Measurements from ENCODE around the gene WDR4. TPM values are rescaled to one million over a fixed set of nuclear protein-coding genes. Genes with fewer than 3 reads are reported as not detected.
"Not testable (repeated sequence)": the region's sequence is repeated elsewhere in the genome, so short reads cannot be mapped to it uniquely, and the experiment has no call there.

The WDR4 gene
- total RNA-seq, 1 donor from 2014 or later: 35.3 TPM

DNA sequence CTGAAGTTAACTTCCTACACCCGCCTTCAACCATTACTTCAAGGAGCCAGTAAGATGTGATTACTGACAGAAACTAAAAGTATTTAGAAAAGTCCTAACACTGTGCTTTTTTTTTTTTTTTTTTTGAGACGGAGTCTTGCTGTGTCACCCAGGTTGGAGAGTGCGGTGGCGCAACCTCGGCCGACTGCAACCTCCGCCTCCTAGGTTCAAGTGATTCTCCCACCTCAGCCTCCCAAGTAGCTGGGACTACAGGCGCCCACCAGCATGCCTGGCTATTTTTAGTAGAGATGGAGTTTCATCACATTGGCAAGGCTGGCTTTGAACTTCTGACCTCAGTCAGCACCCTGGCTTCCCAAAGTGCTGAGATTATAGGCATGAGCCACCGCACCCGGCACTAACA, 3.5 kb downstream of the WDR4 start:
- not testable (repeated sequence) for DNase-seq (ENCODE audit: low spot score)

DNA sequence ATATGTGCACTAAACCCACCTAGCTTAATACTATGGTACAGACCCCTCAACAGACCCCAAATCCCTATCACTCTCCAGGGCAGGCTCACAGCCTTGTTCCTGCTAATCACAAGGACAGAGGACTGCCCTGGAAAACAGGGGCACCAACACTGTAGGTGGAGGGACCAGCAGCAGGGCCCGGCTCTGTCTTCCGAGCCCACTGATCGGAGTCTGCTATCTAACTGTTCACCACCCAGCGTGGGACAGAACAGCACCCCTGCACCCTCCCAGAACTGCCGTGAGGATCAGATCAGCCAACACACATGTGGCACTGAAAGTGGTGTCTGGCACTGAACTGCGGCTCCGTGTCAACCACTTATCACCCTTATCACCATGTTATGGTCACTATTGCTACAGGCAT, 6.2 kb downstream of the WDR4 start:
- DNase-seq (ENCODE audit: low spot score): no peak

DNA sequence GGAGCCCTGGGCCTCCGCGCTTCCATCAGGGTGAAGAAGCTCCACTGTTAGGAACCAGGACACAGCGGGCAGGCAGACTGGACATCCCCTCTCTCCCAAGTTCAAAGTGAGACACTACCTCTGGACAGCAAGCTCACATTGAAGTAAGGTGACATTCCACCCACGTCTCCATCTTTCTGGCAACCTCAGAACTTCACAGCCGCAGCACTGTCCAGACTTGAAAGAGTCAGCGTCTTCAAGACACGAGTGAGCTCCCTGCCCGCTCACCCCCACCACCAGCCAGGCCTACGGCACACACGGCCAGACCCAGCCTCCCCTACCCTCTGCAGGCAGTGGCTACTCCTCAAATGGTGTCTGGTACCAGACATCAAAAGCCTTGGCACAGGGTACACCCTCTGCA, 11.1 kb downstream of the WDR4 start:
- DNase-seq (ENCODE audit: low spot score): no peak

DNA sequence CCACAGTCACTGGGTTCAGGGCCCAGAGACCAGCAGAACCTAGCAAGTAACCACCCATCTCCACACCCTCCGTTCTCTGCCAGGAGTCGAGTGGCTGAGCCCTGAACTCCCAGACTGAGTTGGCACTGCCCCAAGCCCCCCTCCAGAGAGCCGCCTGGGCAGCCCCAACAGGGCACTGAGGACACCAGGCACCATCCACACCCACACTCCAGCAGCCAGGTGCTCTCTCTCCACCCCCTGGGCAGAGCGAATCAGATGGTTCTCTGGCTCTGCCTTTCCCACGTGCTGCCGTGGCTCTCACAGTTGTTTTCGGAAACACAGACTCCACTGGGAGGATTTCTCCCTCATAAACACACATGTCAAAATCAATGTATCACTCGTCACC, 13.6 kb downstream of the WDR4 start:
- DNase-seq (ENCODE audit: low spot score): no peak

DNA sequence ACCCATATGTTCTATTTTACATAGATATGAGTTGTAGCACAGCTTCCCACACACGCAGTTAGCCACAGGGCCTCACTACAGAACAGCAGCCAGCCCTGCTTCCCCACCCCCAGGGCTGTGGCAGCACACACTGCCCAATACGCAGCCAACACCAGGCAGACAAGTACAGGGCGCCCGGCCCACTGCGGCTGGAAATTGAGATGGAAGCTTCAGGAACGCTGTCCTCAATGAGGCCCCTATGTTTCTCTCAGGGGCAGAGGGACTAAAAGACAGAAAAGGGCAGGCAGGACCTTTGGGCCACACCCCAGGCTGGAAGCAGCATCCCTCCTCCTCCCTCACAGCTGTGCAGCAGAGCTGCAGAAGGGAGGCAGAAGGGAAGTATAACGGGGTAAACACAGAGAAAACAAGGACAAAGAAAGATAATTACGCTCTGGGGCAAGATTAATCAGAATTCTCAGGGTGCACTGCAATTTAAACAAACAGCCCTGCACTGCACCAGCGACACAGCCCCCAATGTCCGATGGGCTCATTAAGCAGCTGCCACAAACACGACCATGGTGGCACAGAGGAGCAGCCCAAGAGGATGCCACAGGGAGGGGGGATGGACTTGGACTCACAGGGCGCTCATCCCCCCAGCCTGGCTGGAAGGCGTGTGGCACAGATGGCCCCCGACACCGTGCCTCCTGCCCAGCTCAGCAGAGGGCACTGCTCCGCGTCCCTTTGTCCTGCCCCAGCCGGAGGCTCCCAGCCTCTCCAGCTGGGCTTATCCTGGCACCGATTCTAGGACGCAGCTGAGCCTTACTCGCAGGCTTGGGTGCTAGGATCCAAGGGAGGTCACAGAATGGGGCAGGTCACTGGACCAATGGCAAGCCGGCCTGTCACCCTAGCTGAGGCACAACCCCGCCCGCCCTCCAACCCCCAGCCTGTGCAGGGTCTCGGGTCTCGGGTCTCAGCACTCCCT, 14.2 kb downstream of the WDR4 start:
- no peak for DNase-seq (ENCODE audit: low spot score)

DNA sequence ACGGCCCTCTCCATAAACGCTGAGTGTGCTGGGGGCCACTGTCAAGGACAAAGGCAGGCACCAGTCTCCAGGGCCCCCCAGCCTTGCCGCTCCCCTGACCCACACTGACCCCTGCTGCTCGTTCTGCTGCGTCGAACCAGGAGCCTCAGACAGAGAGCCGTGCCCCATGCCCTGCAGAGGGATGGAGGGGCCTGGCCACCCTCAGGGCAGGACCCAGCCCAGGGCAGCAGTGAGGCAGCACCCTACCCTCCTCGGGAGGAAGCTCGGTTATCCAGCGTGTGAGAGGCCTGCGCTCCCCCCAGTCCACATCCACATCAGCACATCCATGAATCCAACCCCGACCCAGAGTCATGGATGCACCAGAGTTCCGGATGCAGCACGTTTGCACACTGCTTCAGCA, 15.1 kb downstream of the WDR4 start:
- DNase-seq (ENCODE audit: low spot score): no peak

DNA sequence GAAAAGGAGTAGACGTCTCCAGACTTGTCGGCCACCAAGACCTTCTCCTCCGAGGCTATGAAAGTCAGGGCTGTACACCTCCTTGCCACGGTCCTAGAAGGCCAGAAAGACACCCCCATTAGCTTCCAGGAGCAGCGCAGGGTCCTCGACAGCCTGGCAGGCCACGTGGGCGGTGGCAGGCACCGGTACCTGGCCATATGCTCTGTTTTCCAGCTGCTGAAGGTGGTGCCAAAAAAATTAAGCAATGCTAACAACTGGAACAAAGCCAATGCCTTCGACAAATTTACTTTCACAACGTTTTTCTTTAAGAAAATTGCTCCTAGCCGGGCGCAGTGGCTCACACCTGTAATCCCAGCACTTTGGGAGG, 15.9 kb downstream of the WDR4 start:
- DNase-seq (ENCODE audit: low spot score): no peak

DNA sequence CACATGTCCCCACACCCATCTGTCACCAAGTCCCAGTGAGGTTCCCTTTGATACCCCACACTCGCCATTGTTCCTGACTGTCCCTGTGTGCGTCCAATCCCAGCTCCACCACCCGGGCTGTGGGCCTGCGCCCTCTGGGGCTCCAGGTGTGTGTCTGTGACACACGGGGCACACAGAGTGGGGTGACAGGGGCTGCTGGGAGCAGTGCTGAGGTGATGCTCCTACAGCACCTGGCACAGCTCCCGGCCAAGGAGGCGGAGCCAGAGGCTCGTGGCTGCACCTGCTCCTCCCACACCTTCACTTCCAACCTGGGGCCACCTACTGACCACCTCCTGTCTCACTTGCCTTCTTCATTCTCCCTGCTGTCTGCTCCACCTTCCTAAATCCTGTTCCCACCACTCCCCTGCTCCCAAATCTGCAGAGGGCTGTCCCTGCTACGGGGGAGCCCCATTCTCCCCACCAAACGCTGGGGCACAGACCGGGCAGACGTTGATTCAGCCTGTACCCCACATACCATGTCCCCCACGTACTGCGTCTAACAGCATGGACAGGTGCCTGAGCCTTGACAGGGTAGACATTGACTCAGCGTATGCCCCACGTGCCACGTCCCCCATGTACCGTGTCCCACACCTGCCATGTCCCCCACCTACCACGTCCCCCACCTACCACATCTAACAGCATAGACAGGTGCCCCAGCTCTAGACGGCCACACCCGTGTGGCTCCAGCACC, 16.4 kb downstream of the WDR4 start:
- no peak for DNase-seq (ENCODE audit: low spot score)

DNA sequence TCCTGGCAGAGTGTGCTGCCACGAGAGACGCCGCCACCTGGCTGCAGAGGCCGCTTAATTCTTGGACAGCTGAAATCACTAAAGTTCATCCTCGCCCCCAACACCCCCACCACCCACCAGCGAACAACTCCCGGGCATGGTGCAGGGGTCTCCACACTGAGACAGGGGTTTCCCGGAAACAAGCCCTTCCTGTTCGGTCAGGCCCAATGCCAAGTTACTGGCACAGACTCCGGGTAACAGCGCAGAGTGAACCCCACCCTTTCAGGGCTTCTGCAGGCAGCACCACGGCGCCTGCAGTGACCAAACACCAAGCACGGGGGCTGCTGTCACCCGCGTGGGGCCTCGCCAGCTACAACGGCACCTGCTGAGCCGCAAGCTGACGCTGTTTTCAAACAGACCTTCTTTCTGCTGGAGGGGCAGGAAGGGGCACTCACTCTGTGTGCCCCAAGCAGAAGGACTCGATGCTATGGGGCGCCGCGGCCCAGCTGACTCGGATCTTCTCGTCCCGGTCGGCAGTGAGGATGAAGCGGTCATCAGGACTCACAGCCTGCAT, 17.4 kb downstream of the WDR4 start:
- DNase-seq (ENCODE audit: low spot score): no peak

DNA sequence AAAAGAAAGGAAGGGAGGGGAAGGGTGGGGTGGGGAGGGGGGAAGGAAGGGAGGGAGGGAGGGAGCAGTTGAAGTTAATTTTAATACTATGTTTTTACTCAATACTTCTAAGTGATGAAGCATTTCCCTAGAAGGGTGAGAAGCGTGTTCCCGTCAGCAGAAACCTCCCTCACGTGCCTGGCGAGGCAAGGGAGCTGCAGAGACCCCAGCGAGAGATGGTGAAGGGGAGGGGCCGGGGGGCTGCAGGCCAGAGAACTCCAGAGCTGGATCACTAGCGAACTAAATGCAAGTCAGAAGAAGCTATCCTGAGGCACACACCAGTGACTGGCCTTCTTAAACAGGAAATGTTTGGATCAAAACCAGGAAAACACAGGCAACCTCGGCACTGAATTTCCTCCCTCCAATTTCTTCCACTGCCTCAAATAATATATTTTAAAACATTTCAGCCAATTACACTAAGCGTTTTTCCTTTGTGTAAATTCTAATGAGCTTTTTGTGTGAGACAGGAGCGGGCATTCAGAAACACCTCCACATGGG, 18.0 kb downstream of the WDR4 start:
- DNase-seq (ENCODE audit: low spot score): no peak

DNA sequence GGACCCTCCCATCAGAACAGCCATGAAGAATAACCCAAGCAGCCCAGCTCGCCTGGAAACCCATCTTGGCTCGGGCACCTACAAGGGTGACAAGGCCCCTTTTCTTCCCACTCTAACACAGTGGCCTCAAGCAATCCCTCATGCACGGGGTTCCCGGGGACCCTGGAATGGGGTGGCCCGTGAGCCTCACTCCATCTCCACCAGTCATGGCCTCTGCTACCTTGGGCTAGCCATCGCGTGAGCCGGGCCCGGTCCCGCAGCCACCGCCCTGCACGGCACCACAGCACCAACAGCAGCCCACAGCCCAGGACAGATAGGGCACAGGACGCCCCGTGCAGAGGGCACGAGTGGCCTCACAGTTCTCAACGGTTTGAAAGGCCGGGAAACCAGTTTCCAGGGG, 19.0 kb downstream of the WDR4 start:
- DNase-seq (ENCODE audit: low spot score): no peak

DNA sequence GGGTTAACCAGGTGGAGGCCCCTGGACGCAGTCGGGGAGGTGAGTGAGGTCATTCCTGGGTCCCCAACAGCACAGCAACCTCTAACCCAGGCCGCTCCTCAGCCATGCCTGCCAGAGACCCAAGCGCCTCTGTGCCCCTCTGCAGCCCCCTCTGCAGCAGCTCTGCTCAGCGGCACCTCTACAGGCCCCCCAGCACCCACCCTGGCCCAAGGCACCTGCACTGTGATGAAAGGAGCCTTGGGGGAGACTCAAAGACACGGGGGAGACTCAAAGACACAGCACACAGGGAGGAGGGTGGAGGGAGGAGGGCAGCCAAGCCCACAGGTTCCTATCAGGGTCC, 19.5 kb downstream of the WDR4 start:
- no peak for DNase-seq (ENCODE audit: low spot score)

DNA sequence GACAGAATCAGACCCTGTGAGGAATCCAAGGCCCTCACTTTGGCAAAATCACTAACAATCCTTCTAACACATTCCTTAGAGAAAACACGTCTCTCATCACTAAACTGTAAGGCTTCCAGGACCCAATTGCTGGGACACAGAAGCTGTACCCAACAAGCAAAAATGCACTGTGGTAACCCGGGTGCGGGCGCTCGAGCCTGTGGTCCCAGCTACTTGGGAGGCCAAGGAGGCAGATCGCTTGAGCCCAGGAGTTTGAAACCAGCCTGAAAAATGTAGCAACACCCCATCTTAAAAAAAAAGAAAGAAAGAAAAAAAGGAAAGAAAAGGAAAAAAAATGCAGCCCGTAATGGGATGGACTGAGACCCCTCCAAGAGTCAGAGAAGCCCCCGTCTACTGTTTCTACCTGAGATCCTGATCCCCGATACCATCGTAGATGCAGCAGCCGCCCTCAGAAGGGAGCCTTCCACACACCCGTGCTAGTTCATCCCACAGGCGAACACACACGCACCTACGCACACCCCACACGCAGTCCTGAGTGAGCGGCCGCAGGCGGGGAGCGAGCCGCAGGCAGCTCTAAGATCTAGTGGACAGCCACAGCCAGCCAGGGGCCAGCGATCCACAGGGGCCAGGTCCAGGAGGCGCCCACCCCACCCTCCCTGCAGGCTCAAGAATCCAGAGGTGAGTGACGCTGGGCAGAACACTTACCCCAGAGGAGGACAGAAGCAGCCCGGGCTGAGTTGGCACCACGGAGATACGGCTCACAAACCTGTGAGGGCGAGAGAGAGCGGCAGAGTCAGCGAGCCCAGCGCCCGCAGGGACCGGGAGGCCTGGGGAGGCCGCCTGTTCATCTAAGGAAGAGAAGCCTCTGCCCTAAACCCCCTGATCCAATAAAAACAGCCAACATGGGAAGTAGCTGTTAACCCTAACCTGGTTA, 20.1 kb downstream of the WDR4 start:
- DNase-seq (ENCODE audit: low spot score): no peak

DNA sequence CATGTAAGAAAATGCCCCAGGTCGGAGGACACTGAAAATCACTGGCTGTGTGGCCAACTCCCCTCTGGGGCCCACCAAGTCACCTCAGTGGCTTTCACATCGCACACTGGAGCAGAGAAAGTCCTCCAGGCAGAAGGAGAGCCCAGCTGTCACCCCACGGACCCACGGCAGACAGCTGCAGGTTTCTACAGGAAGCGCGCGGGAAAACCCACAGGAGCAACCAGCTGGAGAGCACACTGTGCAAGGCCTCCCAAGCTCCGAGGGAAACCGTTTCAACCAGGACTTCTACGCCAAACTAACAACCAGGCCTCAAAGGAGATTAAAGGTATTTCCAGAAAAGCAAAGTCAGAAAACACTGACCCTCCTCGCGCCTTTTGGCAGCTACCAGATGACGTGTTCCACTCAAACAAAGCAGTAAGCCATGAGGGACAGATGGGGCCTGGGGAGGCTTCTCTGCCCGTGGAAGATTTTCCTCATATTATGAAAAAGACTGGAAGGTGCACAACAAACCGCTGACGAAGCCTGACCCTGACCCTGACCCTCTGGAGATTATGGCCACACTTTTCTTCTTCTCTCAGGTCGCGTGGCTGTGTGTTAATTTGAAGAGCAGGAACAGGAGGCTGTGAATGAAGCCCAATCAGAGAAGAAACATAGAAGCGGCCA, 21.0 kb downstream of the WDR4 start:
- DNase-seq (ENCODE audit: low spot score): no peak

DNA sequence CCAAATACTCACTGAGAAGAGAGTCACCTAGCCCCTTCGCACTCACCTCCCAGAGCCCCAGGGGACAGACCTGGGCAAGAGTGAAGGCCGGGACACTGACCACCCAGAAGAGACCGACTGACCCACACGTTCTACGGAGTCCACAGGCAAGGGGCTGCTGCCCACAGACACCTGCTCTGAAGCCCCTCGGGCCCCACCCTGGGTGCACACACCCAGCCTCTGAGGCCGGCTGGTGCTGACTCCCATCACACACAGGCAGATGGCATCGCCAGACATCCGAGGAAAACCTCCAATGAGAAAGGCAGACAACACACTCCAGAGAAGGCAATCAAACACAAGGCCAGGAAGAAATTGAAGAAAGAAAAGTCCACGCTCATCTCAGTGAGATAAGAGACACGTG, 22.1 kb downstream of the WDR4 start:
- no peak for DNase-seq (ENCODE audit: low spot score)

DNA sequence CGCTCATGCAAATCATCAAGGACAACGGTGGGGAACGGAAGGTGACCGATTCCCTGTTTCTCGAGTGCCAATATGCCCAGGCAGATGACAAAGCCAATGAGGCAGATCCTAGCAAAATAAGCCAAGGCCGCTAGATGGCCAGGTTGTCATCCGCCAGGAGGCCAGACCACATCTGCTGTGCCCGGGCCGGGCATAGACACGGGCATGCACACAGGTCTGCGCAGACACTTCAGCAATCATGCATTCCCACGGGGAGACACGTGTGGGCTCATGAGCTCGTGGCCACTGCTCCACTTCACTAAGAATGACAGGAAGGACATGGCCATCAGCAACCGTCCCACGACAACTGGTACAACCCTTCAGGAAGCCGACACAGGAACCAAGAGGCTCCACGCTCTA, 23.4 kb downstream of the WDR4 start:
- no peak for DNase-seq (ENCODE audit: low spot score)

DNA sequence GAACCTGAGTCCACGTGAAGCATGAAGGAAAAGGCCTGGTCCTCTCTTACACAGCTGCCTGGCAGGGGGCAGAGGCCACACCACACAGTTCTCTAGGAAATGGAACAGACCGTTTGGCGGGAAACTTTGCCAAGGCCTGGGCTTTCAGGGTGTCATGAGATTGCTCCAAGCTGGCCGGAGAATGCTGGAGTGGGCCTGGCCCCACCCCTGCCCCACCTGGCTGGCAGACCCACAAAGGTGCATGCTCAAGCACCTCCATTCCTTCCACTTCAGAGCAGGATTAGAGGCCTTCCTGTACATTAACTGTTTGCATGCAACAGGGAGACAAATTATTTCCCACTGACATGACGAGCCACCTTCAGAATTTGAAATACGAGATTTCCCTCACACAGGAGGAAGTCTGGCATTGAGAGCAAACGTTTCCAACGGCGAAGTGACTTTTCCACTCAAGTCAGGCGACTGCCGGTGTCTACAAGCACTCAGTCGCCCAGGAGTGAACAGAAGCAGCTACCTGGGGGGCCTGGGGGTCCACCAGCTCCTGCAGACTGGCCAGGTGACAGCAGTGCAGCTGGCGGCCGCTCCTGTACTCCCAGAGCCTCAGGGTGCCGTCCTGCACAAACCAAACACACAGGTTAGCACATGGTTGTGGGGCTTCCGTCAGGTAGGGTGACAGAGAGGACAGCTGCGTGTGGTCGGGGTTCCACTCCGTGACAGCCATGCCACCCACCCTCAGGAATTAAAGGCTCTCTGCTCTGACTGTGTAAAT, 24.0 kb downstream of the WDR4 start:
- DNase-seq (ENCODE audit: low spot score): no peak

DNA sequence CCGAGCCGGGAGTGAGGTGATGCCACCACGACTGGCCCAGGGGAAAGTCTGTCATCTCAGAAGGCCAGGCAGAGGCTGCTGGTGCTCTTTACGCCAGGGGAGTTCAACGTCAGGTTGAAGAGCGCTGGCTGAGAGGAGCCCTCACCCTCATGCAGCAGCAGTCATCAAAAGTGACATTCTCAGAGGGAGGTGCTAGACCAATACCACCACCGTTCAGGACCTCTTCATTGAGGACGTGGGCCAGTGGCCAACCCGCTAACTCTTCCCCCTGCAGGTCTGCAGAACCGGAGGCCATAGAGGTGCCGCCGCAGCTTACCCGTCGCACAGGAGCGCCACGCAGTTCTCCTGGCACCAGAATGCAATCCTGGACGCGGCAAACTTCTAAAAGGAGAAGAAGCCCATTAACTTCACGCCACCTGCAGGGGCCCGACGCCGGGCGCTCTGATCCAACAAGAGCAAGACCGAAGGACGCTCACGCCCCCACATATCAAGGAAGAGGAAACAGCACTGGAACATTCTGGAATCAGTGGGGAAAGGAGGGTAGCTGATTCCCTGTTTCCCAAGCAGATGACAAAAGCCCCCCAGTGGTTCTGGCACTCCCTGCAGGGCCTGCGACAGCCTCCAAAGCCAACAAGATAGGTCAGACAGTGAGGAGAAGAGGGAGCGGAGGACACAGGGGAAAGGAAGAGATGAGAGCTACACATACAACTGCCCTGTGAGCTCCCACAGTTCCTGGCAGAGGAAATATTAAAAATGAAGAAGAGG, 24.9 kb downstream of the WDR4 start:
- no peak for DNase-seq (ENCODE audit: low spot score)

DNA sequence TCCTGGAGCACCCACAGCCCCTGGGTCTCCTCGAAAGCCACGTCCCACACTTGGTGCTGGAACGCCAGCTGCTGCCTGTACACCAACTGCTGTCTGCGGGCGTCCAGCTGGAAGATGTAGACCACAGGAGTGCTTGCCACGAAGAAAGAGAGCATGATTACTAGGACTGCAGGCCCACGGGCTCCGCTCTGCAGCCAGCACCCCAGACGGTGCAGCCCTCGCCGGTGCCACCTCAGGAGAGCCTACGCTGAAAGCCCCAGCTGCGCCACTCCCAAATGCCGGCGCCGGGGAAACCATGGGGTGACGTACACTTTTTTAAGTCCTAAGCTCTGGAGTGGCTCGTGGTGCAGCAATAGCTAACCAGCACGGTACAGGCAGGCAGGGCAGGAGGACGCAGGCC, 25.7 kb downstream of the WDR4 start:
- DNase-seq (ENCODE audit: low spot score): no peak

Data from ureter (tissue), 1 donor.